HepG2 (cell line): ENCODE results near the gene WDR54. TPM values are rescaled to one million over a fixed set of nuclear protein-coding genes. Genes with fewer than 3 reads are reported as not detected.

Experiments
- ATM ChIP-seq: fragments of 450-650 bp; IDR thresholded peaks from 2 replicates; pipeline ENCODE4 v1.7.1; 2017; ENCODE audit warnings: mild to moderate bottlenecking, borderline replicate concordance
- CENPX ChIP-seq: sonication (generic); formaldehyde crosslinking; IDR thresholded peaks from 2 replicates; pipeline ENCODE4 v1.9.0; 2021; ENCODE audit warnings: mild to moderate bottlenecking, missing genetic modification reagents, moderate library complexity
- DR1 ChIP-seq: sonication (generic); formaldehyde crosslinking; IDR thresholded peaks from 2 replicates; pipeline ENCODE4 v1.8.0; 2021; ENCODE audit warnings: mild to moderate bottlenecking, missing genetic modification reagents, inconsistent platforms
- ETV5 ChIP-seq: IDR thresholded peaks from 2 replicates; pipeline ENCODE4 v1.6.1; 2018; ENCODE audit warnings: missing biosample characterization, missing genetic modification reagents, inconsistent platforms, borderline replicate concordance
- HOXD1 ChIP-seq: sonication (generic); formaldehyde crosslinking; IDR thresholded peaks from 2 replicates; pipeline ENCODE4 v1.5.0; 2020; ENCODE audit warnings: missing genetic modification reagents
- NFYC ChIP-seq: IDR thresholded peaks from 2 replicates; pipeline ENCODE4 v1.6.1; 2016; ENCODE audit warnings: missing genetic modification reagents, missing compliant biosample characterization
- PAXIP1 ChIP-seq: sonication (generic); formaldehyde crosslinking; conservative IDR thresholded peaks from 2 replicates; pipeline ENCODE4 v1.4.0; 2020; ENCODE audit warnings: mild to moderate bottlenecking, missing genetic modification reagents, moderate library complexity
- PCBP2 ChIP-seq: fragments of 200-400 bp; formaldehyde crosslinking; optimal IDR thresholded peaks from 2 replicates; pipeline ENCODE3; 2018; ENCODE audit warnings: low read length, low read depth; ENCODE audit not compliant: poor library complexity, severe bottlenecking
- RNF219 ChIP-seq: sonication (generic); formaldehyde crosslinking; IDR thresholded peaks from 2 replicates; pipeline ENCODE4 v1.5.0; 2020; ENCODE audit warnings: mild to moderate bottlenecking, missing genetic modification reagents
- TERF1 ChIP-seq: sonication (generic); formaldehyde crosslinking; IDR thresholded peaks from 2 replicates; pipeline ENCODE4 v1.8.0; 2022; ENCODE audit warnings: mild to moderate bottlenecking, missing genetic modification reagents, moderate library complexity
- YEATS2 ChIP-seq: sonication (generic); formaldehyde crosslinking; IDR thresholded peaks from 2 replicates; pipeline ENCODE4 v1.4.0; 2020; ENCODE audit warnings: missing genetic modification reagents, borderline replicate concordance
- ZBTB1 ChIP-seq: sonication (generic); formaldehyde crosslinking; IDR thresholded peaks from 2 replicates; pipeline ENCODE4 v1.4.0; 2020; ENCODE audit warnings: missing genetic modification reagents, borderline replicate concordance
- ZNF260 ChIP-seq: sonication (generic); formaldehyde crosslinking; IDR thresholded peaks from 2 replicates; pipeline ENCODE4 v1.4.0; 2020; ENCODE audit warnings: missing genetic modification reagents, low read depth, mild to moderate bottlenecking, borderline replicate concordance
- ZNF30 ChIP-seq: sonication (generic); formaldehyde crosslinking; IDR thresholded peaks from 2 replicates; pipeline ENCODE4 v1.5.0; 2020; ENCODE audit warnings: mild to moderate bottlenecking, missing genetic modification reagents
- ZNF430 ChIP-seq: sonication (generic); formaldehyde crosslinking; IDR thresholded peaks from 2 replicates; pipeline ENCODE4 v1.9.0; 2021; ENCODE audit warnings: mild to moderate bottlenecking, missing genetic modification reagents
- ZNF501 ChIP-seq: sonication (generic); formaldehyde crosslinking; IDR thresholded peaks from 2 replicates; pipeline ENCODE4 v1.5.1; 2020; ENCODE audit warnings: mild to moderate bottlenecking, moderate library complexity, missing genetic modification reagents
- ZNF550 ChIP-seq: sonication (generic); formaldehyde crosslinking; IDR thresholded peaks from 2 replicates; pipeline ENCODE4 v1.4.0; 2020; ENCODE audit warnings: mild to moderate bottlenecking, missing genetic modification reagents, borderline replicate concordance
- ZXDC ChIP-seq: sonication (generic); formaldehyde crosslinking; IDR thresholded peaks from 2 replicates; pipeline ENCODE4 v1.5.0; 2020; ENCODE audit warnings: mild to moderate bottlenecking, missing genetic modification reagents
- polyA plus RNA-seq, 8 experiments: library from polyadenylated mRNA; depleted of rRNA in 3 of 8; stranded (reverse) in 7 of 8; unstranded in 1 of 8; fragments of >200 nt; fragmentation: Illumina TruSeq in 4 of 8; extraction: Trizol in 4 of 8; gene quantifications; 2 replicates each; pipeline versions ENCODE4 v1.2.1 to v1.2.3, GENCODE V29; 2011 to 2016; ENCODE audit warnings: low read depth in 4 of 8, missing spikeins in 1 of 8, mixed read lengths in 1 of 8; ENCODE audit not compliant: insufficient read depth in 1 of 8
- total RNA-seq, 5 experiments: library from RNA; depleted of rRNA; stranded (reverse); fragments of >200 nt; fragmentation: Illumina TruSeq; extraction: Trizol; gene quantifications; 2 replicates each; pipeline ENCODE4 v1.2.3, GENCODE V29; 2016; ENCODE audit warnings: low read depth in 1 of 5

The WDR54 gene
- total and polyA plus RNA-seq, 2 of the 13 experiments (the other 11 are each of a cell fraction or from before 2014, with no cell fraction given): 2.0 to 17.3 TPM

- TF ChIP-seq ZXDC (CRISPR knock-in tag): peak; percentile 96
- peak; percentile 65 for TF ChIP-seq ZNF501
- TF ChIP-seq ZNF550 (CRISPR knock-in tag): 0 out of 2 replicates have a peak, but pooled peaks have one; percentile 83
- TF ChIP-seq ZBTB1: no peak
- TF ChIP-seq ATM: no peak
- peak; percentile 98 for TF ChIP-seq ZNF430
- TF ChIP-seq PAXIP1 (CRISPR knock-in tag): peak; percentile 78
- TF ChIP-seq PCBP2: peak; percentile 58
- no peak for TF ChIP-seq ZNF260
- peak; percentile 68; the same call in 1 of the 2 replicates for TF ChIP-seq TERF1 (CRISPR knock-in tag)
- peak; percentile 65; the same call in 1 of the 2 replicates for TF ChIP-seq ZNF30 (CRISPR knock-in tag)
- TF ChIP-seq ETV5 (CRISPR knock-in tag): peak; percentile 18; the same call in 1 of the 2 replicates
- TF ChIP-seq DR1 (CRISPR knock-in tag): peak; percentile 97
- peak; percentile 51; the same call in 1 of the 2 replicates for TF ChIP-seq NFYC (CRISPR knock-in tag)
- no peak for TF ChIP-seq CENPX
- peak; percentile 71; the same call in 1 of the 2 replicates for TF ChIP-seq YEATS2 (CRISPR knock-in tag)
- no peak for TF ChIP-seq RNF219
- TF ChIP-seq HOXD1: peak; percentile 30
Observed at GRCh38 chr2:74441690-74442482, 20.4 kb downstream of the WDR54 start, which contains the start of gene RTKN (continued).
